Cardiac muscle cell (in vitro differentiated cells and primary cell): ENCODE measurements around the gene NTNG1. TPM values are rescaled to one million over a fixed set of nuclear protein-coding genes. Genes with fewer than 3 reads are reported as not detected.

Source experiments
- DNase-seq, 2 donors: peaks; one replicate each; pipeline versions ENCODE4 v3.0.0 to v3.0.0-alpha.2; 2010 to 2017; ENCODE audit warnings: low read depth in 1 of 2, low spot score in 1 of 2
- H3K27ac ChIP-seq: fragments of 200-600 bp; sonication (generic); 2 replicates; pipeline ENCODE4 v1.5.1; 2016
- H3K27me3 ChIP-seq: fragments of 200-600 bp; sonication (generic); 2 replicates; pipeline ENCODE4 v1.6.0; 2016; ENCODE audit warnings: control low read depth
- H3K36me3 ChIP-seq: fragments of 200-600 bp; sonication (generic); 2 replicates; pipeline ENCODE4 v1.5.1; 2016; ENCODE audit warnings: control low read depth
- H3K4me1 ChIP-seq: fragments of 200-600 bp; sonication (generic); 2 replicates; pipeline ENCODE4 v1.8.1; 2017; ENCODE audit warnings: low read depth, mild to moderate bottlenecking, mixed run types
- H3K4me3 ChIP-seq: fragments of 200-600 bp; sonication (generic); 2 replicates; pipeline ENCODE4 v1.5.1; 2016; ENCODE audit warnings: mild to moderate bottlenecking
- H3K9me3 ChIP-seq: fragments of 200-600 bp; sonication (generic); 2 replicates; pipeline ENCODE4 v1.5.1; 2017; ENCODE audit warnings: low read depth, mild to moderate bottlenecking, control low read depth
- CTCF ChIP-seq: IDR thresholded peaks from 2 replicates; pipeline ENCODE4 v1.5.1; 2012; ENCODE audit warnings: low read depth, mild to moderate bottlenecking, low read length
- polyA plus RNA-seq: library from polyadenylated mRNA; unstranded; fragments of >200 nt; fragmentation: Nextera tagmentation; extraction: Ambion mirVana; gene quantifications from 2 replicates; pipeline ENCODE4 v1.2.1, GENCODE V29; 2016
- total RNA-seq: library from RNA; depleted of rRNA; stranded (reverse); fragments of >200 nt; gene quantifications from 2 replicates; pipeline ENCODE4 v1.2.3, GENCODE V29; 2016

The NTNG1 gene
- total and polyA plus RNA-seq, 2 experiments from 2014 or later, result 0.12 TPM; not detected in 1

- Histone ChIP-seq H3K9me3 (no peaks in the 10 kb centered on the region), H3K4me3 (no peak overlapping the region), H3K36me3 (no peaks in the 10 kb centered on the region), H3K27ac (no peak overlapping the region), H3K4me1 (no peaks in the 10 kb centered on the region), H3K27me3 (no peaks in the 10 kb centered on the region)
- DNase-seq, result no peak
- no peak for TF ChIP-seq CTCF
Observed at GRCh38 chr1:107187399-107187798, 46.6 kb downstream of the NTNG1 start.

DNA sequence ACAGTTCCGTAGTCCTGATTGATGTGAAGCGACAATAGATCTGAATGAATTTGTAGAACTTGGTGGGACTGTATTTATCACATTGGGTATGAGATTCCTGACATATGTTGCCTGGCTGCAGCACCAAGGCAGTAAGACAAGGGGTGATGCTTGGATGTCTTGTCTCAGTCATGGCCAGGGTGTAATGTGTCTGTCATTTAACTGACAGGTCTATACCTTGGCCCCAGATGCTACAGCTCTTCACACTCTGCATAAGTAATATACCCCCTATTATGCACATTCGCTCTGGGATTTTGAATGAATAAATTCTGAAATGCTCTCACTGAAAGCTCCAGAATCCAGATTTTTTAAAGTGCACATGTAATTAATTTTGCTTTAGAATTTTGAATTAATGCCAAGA is 47.3 kb downstream of the NTNG1 start:
- no peak overlapping the region for H3K27ac ChIP-seq
- no peaks in the 10 kb centered on the region for H3K9me3 ChIP-seq
- no peak for TF ChIP-seq CTCF
- no peak overlapping the region for H3K4me3 ChIP-seq
- no peaks in the 10 kb centered on the region for H3K36me3 ChIP-seq
- no peaks in the 10 kb centered on the region for H3K27me3 ChIP-seq
- no peaks in the 10 kb centered on the region for H3K4me1 ChIP-seq
- DNase-seq, result no peak

GRCh38 chr1:107194380-107194779 is 53.5 kb downstream of the NTNG1 start:
- TF ChIP-seq CTCF, result no peak
- Histone ChIP-seq H3K4me1 (no peaks in the 10 kb centered on the region), H3K27me3 (no peaks in the 10 kb centered on the region), H3K36me3 (no peaks in the 10 kb centered on the region), H3K27ac (no peak overlapping the region), H3K9me3 (no peaks in the 10 kb centered on the region), H3K4me3 (no peak overlapping the region)
- no peak for DNase-seq

DNA sequence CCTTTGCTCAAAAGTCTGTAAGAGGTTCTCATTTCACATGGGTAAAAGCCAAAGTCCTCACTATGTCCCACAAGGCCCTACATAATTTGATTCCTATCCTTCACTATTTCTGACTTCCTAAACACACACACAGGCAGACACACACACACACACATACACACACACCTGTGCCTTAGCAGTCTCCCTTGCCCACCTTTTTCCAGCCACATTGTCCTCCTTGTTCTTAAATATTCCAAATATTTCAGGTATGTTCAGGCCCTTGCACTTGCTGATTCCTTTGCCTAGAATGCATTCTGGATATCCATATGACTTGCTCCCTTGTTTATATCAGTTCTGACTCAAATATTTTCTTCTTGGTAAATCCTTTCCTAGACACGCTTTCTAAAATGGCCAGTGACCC is 54.6 kb downstream of the NTNG1 start:
- Histone ChIP-seq H3K27me3 (no peaks in the 10 kb centered on the region), H3K4me3 (no peak overlapping the region), H3K27ac (no peak overlapping the region), H3K4me1 (no peaks in the 10 kb centered on the region), H3K36me3 (no peaks in the 10 kb centered on the region), H3K9me3 (no peaks in the 10 kb centered on the region)
- TF ChIP-seq CTCF, result no peak
- no peak for DNase-seq

DNA sequence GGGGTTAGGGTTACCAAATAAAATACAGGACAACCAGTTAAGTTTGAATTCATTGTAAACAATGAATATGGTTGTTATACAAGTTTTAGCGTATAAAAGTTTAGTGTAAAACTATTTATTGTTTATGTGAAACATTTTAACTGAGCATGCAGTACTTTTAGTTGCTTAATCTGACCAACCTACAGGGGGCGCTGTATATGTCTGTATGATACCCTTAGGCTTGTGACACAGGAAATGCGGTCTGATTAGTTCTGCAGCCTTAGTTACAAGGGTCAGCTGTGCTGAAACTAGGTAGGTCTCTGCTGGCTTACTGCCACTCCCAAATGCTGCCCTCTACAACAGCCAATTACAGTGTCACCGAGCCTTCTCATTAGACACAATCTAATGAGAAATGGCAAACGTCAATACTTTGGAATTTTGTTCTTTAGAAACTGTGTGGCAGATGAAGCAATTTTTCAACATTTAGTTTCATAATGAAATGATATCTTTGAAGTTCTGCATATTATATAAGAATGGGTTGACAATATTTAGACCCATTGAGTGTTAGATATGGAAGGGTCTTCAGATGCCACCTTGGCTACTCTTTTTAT is 56.2 kb downstream of the NTNG1 start:
- Histone ChIP-seq H3K27me3 (no peaks in the 10 kb centered on the region), H3K4me3 (no peak overlapping the region), H3K9me3 (no peaks in the 10 kb centered on the region), H3K4me1 (no peaks in the 10 kb centered on the region), H3K27ac (no peak overlapping the region), H3K36me3 (no peaks in the 10 kb centered on the region)
- DNase-seq, result peak; percentile 5 to 16
- peak; percentile 12 for TF ChIP-seq CTCF
